IMR-90 (cell line): ENCODE measurements around the gene CUX1.

Experiments used
- BHLHE40 ChIP-seq: fragments of 150-350 bp; IDR thresholded peaks from 2 replicates; pipeline ENCODE4 v1.6.1; 2016; ENCODE audit warnings: mild to moderate bottlenecking, low read depth, low read length
- CEBPB ChIP-seq: IDR thresholded peaks from 2 replicates; pipeline ENCODE4 v1.6.1; 2012; ENCODE audit warnings: low read depth, low read length, improper control_type of control experiment
- CHD1 ChIP-seq: IDR thresholded peaks from 2 replicates; pipeline ENCODE4 v1.6.1; 2012; ENCODE audit warnings: low read depth, low read length, improper control_type of control experiment
- MAFK ChIP-seq: IDR thresholded peaks from 2 replicates; pipeline ENCODE4 v1.6.1; 2012; ENCODE audit warnings: low read depth, low read length, improper control_type of control experiment
- MAZ ChIP-seq: IDR thresholded peaks from 2 replicates; pipeline ENCODE4 v1.6.1; 2012; ENCODE audit warnings: low read depth, mild to moderate bottlenecking, low read length, improper control_type of control experiment, moderate library complexity, borderline replicate concordance
- MXI1 ChIP-seq: IDR thresholded peaks from 2 replicates; pipeline ENCODE4 v1.6.1; 2012; ENCODE audit warnings: low read depth, mild to moderate bottlenecking, low read length, moderate library complexity, borderline replicate concordance
- NFE2L2 ChIP-seq: fragments of 150-350 bp; IDR thresholded peaks from 2 replicates; pipeline ENCODE4 v1.6.1; 2016; ENCODE audit warnings: low read depth, mild to moderate bottlenecking, low read length
- POLR2A ChIP-seq: IDR thresholded peaks from 2 replicates; pipeline ENCODE4 v1.6.1; 2012; ENCODE audit warnings: mild to moderate bottlenecking, low read depth, low read length
- RAD21 ChIP-seq: IDR thresholded peaks from 2 replicates; pipeline ENCODE4 v1.6.1; 2012; ENCODE audit warnings: low read length, improper control_type of control experiment
- RCOR1 ChIP-seq: IDR thresholded peaks from 2 replicates; pipeline ENCODE4 v1.6.1; 2012; ENCODE audit warnings: mild to moderate bottlenecking, low read length, improper control_type of control experiment; ENCODE audit not compliant: insufficient replicate concordance
- RFX5 ChIP-seq: IDR thresholded peaks from 2 replicates; pipeline ENCODE4 v1.8.0; 2012; ENCODE audit warnings: low read depth, mild to moderate bottlenecking, low read length, moderate library complexity
- SMC3 ChIP-seq: fragments of 150-350 bp; IDR thresholded peaks from 2 replicates; pipeline ENCODE4 v1.6.1; 2016; ENCODE audit warnings: low read depth, mild to moderate bottlenecking, antibody characterized with exemption, low read length, moderate library complexity
- TF ChIP-seq, protein P1 (sequence below): conservative IDR thresholded peaks from 2 replicates; pipeline ENCODE4 v1.5.1; 2012; ENCODE audit warnings: mild to moderate bottlenecking, low read depth, low read length, improper control_type of control experiment
- TF ChIP-seq, protein P2 (sequence below): fragments of 150-350 bp; IDR thresholded peaks from 2 replicates; pipeline ENCODE4 v1.6.1; 2017; ENCODE audit warnings: mild to moderate bottlenecking, antibody characterized with exemption, low read length, low read depth

DNA sequence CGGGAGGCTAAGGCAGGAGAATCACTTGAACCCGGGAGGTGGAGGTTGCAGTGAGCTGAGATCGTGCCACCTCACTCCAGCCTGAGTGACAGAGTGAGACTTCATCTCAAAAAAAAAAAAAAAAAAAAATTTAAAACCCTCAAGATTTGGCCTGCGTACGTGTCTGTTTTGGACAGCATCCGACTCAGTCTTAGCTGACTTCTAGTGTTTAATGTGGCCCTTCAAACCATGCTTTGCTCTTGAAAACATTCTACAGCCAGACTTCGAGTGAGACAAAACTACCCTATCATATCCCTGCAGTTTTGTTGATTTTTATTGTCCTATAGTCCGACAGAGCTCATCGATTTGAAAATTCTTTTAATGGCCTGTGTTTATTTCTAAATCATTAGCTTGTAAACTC lies 242.1 kb downstream of the CUX1 start:
- TF ChIP-seq, protein P1, sequence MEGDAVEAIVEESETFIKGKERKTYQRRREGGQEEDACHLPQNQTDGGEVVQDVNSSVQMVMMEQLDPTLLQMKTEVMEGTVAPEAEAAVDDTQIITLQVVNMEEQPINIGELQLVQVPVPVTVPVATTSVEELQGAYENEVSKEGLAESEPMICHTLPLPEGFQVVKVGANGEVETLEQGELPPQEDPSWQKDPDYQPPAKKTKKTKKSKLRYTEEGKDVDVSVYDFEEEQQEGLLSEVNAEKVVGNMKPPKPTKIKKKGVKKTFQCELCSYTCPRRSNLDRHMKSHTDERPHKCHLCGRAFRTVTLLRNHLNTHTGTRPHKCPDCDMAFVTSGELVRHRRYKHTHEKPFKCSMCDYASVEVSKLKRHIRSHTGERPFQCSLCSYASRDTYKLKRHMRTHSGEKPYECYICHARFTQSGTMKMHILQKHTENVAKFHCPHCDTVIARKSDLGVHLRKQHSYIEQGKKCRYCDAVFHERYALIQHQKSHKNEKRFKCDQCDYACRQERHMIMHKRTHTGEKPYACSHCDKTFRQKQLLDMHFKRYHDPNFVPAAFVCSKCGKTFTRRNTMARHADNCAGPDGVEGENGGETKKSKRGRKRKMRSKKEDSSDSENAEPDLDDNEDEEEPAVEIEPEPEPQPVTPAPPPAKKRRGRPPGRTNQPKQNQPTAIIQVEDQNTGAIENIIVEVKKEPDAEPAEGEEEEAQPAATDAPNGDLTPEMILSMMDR = no peak
- TF ChIP-seq SMC3 (no peak), RAD21 (no peak), BHLHE40 (no peak), MAZ (no peak), POLR2A (no peak), CHD1 (no peak), CEBPB (no peak), RCOR1 (no peak), RFX5 (no peak), MXI1 (no peak), NFE2L2 (no peak), MAFK (no peak)
- TF ChIP-seq, protein P2, sequence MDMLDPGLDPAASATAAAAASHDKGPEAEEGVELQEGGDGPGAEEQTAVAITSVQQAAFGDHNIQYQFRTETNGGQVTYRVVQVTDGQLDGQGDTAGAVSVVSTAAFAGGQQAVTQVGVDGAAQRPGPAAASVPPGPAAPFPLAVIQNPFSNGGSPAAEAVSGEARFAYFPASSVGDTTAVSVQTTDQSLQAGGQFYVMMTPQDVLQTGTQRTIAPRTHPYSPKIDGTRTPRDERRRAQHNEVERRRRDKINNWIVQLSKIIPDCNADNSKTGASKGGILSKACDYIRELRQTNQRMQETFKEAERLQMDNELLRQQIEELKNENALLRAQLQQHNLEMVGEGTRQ = no peak
